DND-41 (cell line): Measurements from ENCODE around the gene PSMB11.

ENCODE experiments used
- ATAC-seq: fragments of 200-7000 bp; cut with Tn5 transposase; 3 replicates; pipeline ENCODE4 v1.9.1; 2021; ENCODE audit warnings: low read depth; ENCODE audit not compliant: insufficient read depth
- DNase-seq: peaks from one replicate; pipeline ENCODE4 v3.0.0-alpha.2; 2020
- H2AFZ ChIP-seq: 2 replicates; pipeline ENCODE4 v1.6.0; 2012; ENCODE audit warnings: low read depth, low read length
- H3K27ac ChIP-seq: 2 replicates; pipeline ENCODE4 v1.5.1; 2012; ENCODE audit warnings: low read length, inconsistent platforms
- H3K27me3 ChIP-seq: fragments of 200-600 bp; sonication (generic); 2 replicates; pipeline ENCODE4 v1.6.0; 2012; ENCODE audit warnings: low read length, mild to moderate bottlenecking, inconsistent platforms; ENCODE audit not compliant: insufficient read depth, poor library complexity
- H3K36me3 ChIP-seq: 2 replicates; pipeline ENCODE4 v1.5.1; 2012; ENCODE audit warnings: low read length, inconsistent platforms; ENCODE audit not compliant: insufficient read depth
- H3K4me1 ChIP-seq: 2 replicates; pipeline ENCODE4 v1.5.1; 2012; ENCODE audit warnings: mild to moderate bottlenecking, low read length; ENCODE audit not compliant: insufficient read depth
- H3K4me2 ChIP-seq: 2 replicates; pipeline ENCODE4 v1.6.0; 2012; ENCODE audit warnings: mild to moderate bottlenecking, moderate library complexity, low read length, inconsistent platforms; ENCODE audit not compliant: insufficient read depth
- H3K4me3 ChIP-seq, 2 experiments: fragments of 200-600 bp in 1 of 2; shearing (Covaris generic) in 1 of 2; 2 replicates each; pipeline ENCODE4 v1.5.1; 2012 to 2016; ENCODE audit warnings: inconsistent platforms in 2 of 2, low read length in 2 of 2, mild to moderate bottlenecking in 2 of 2, low read depth in 1 of 2, moderate library complexity in 1 of 2
- H3K79me2 ChIP-seq: 2 replicates; pipeline ENCODE4 v1.6.0; 2012; ENCODE audit warnings: low read length, inconsistent platforms; ENCODE audit not compliant: insufficient read depth
- H3K9ac ChIP-seq: 2 replicates; pipeline ENCODE4 v1.6.0; 2012; ENCODE audit warnings: low read depth, mild to moderate bottlenecking, inconsistent platforms, low read length, moderate library complexity
- H3K9me3 ChIP-seq: 2 replicates; pipeline ENCODE4 v1.5.1; 2012; ENCODE audit warnings: low read length, moderate library complexity, mild to moderate bottlenecking, inconsistent platforms; ENCODE audit not compliant: insufficient read depth, severe bottlenecking
- H4K20me1 ChIP-seq: 2 replicates; pipeline ENCODE4 v1.6.0; 2012; ENCODE audit warnings: low read length; ENCODE audit not compliant: insufficient read depth
- CTCF ChIP-seq: IDR thresholded peaks from 2 replicates; pipeline ENCODE4 v1.5.1; 2012; ENCODE audit warnings: borderline replicate concordance, low read length, moderate library complexity, mild to moderate bottlenecking; ENCODE audit not compliant: poor library complexity, severe bottlenecking; ENCODE audit errors: extremely low read depth
- EZH2 ChIP-seq: IDR thresholded peaks from 3 replicates; pipeline ENCODE4 v1.6.1; 2012; ENCODE audit warnings: borderline replicate concordance, low read depth, mild to moderate bottlenecking, moderate library complexity, low read length, inconsistent platforms; ENCODE audit not compliant: severe bottlenecking

Gene PSMB11

GRCh38 chr14:23021889-23022442 is 20.0 kb upstream of the PSMB11 start:
- no peak for DNase-seq
- Histone ChIP-seq H4K20me1 (peaks cover 6% of the 10 kb centered on the region; the same call in 1 of the 2 replicates), H3K79me2 (no peaks in the 10 kb centered on the region), H3K4me2 (no peak overlapping the region), H3K9ac (no peak overlapping the region), H3K27me3 (no peaks in the 10 kb centered on the region), H3K4me3 (no peak overlapping the region), H3K4me1 (no peaks in the 10 kb centered on the region), H2AFZ (no peak overlapping the region), H3K9me3 (no peaks in the 10 kb centered on the region), H3K27ac (no peak overlapping the region), H3K36me3 (peaks cover 25% of the 10 kb centered on the region)
- TF ChIP-seq CTCF (no peak), EZH2 (no peak)
- ATAC-seq, result no peak

GRCh38 chr14:23023022-23023794 is 18.8 kb upstream of the PSMB11 start:
- no peak for TF ChIP-seq EZH2
- no peak for TF ChIP-seq CTCF
- Histone ChIP-seq H2AFZ (no peak overlapping the region), H3K36me3 (peaks cover 32% of the 10 kb centered on the region), H3K9ac (no peak overlapping the region), H3K79me2 (peaks cover 2% of the 10 kb centered on the region; the same call in 1 of the 2 replicates), H3K4me3 (no peak overlapping the region), H3K4me2 (no peak overlapping the region), H3K27ac (no peak overlapping the region), H3K4me1 (no peaks in the 10 kb centered on the region), H3K27me3 (no peaks in the 10 kb centered on the region), H3K9me3 (no peaks in the 10 kb centered on the region), H4K20me1 (peaks cover 8% of the 10 kb centered on the region; the same call in 1 of the 2 replicates)
- no peak for ATAC-seq
- DNase-seq, result no peak

GRCh38 chr14:23023795-23024152 is 18.2 kb upstream of the PSMB11 start:
- H3K4me2 ChIP-seq, result no peak overlapping the region
- no peak for TF ChIP-seq CTCF
- no peak for TF ChIP-seq EZH2
- H3K27ac ChIP-seq, result no peak overlapping the region
- DNase-seq (no peak), ATAC-seq (no peak)
- H3K36me3 ChIP-seq, result peaks cover 38% of the 10 kb centered on the region
- H3K9ac ChIP-seq, result no peak overlapping the region
- peaks cover 5% of the 10 kb centered on the region; the same call in 1 of the 2 replicates for H3K79me2 ChIP-seq
- no peaks in the 10 kb centered on the region for H3K9me3 ChIP-seq
- H4K20me1 ChIP-seq, result peaks cover 10% of the 10 kb centered on the region; the same call in 1 of the 2 replicates
- H3K27me3 ChIP-seq, result no peaks in the 10 kb centered on the region
- H3K4me1 ChIP-seq, result peaks cover under 1% of the 10 kb centered on the region
- H2AFZ ChIP-seq, result no peak overlapping the region
- no peak overlapping the region for H3K4me3 ChIP-seq
